ENCODE measurements around the gene HNRNPH1.

- TF ChIP-seq CTCF (IDR thresholded peaks at IDR 0.05): no peak
- no peak for TF ChIP-seq POLR2A (IDR thresholded peaks at IDR 0.05)
Observed at GRCh38 chr5:179624841-179625271, 1.4 kb upstream of the HNRNPH1 start.
